Measurements from ENCODE around the gene TMEM141.

TMEM141 gene

DNA sequence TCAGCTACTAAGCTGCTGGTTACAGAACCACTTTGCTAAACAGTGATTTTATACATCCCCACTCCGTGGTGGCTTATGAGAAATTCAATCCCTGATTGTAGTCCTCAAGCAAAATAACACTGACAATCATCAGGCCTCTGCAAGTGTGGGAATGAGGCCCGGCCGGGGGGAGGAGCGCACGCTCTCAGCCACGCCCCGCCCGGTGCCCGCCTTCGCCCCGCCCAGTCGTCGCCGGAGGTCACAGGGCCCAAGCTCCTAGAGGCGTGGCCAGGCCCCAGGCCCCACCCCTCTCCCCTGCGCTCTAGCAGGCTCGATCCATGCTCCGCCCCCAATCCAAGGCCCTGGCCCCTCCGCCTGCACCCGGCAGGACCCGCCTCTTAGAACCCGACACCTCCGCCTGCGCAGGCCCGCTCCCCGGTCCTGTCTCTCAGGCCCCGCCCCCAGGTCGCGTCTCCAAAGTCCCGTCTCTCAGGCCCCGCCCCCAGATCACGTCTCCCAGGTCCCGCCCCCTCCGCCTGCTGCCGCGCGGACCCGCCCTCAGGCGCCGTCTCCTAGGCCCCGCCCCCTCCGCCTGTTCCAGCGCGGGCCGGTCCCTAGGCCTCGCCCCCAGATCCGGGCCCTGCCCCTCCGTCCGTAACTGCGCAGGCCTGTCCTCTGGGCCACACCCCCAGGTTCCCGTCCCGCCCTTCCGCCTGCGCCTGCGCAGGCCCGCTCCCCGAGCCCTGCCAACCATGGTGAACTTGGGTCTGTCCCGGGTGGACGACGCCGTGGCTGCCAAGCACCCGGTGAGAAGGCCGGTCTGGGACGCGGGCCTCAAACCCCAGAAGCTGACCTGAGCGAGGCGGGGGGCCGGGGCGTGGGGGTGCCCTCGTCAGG lies at the start of gene TMEM141:
TMEM141 (plus strand) TSS at position 705 of the 876 bp plus-strand sequence; CDS start at position 732, 27 bp downstream.
- peak; percentile 100 for DNase-seq (ENCODE audit: low read depth, low spot score)

DNA sequence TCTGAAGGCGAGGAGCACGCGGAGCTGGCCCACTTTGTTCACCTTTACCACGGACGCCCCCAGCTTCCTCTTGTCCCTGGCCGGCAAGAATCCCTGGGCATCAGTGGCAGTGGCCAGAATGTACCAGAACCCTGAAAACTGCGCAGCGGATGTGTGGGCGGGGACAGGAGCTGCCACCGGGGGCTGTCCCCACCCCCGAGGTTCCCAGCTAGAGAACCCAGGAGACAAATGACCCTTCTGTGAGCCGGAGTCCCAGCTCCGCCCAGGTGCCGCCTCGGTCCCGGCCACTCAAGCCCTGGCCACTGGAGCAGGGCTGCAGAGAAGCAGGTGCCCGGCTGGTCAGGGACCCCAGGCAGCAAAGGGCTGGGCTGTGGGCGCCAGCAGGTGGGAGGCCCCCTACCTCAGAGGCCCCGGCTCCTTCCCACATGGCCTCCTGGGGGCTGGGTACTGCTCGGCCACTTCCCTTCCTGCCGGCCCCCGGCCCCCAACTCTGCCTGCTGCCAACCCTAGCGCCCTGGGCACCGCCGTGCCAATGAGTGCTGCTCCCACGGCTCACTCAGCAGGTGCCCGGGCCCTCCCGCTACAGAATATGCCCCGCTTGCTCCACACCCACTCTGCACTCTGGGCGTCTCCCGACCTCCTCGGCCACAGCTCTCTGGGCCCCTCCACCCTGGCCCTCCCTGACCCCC lies 49.1 kb upstream of the TMEM141 start:
- no peak for DNase-seq (ENCODE audit: low read depth, low spot score)

DNA sequence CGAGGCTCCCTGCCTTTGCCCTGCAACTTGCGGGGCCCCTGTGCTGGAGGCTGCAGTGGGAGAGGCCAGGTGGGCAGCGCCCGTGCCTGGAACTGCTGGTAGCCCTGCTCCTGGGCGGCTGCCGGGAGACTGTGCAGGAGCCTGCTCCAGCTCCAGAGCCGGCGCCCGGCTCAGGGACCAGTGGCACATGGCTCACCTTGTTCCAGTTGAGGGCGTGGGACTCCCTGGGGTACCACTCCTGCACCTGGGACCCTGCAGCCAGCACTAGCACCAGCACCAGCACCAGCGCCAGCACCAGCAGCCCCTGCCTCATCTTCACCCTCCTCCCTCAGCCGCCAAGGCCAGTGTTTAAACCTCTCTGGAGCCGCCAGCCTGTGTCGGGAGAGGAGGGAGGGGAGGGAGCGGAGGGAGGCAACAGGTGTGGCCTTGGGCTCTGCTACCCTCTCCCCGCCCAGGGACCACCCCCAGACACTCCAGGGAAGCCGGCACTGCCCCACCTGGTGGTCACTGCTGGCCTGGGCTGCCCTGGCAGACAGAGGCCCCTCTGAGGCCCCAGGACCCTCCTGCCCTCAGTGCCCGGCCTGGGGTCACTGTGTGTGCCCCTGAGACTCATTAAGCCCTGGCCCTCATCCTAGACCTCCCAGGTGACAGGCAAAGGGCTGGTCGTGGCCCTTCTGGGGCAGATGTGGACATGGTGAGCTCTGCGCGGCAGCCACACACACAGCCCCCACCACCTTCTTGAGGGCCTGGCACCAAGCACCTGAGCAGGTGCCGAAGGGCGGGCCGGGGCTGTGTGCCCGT lies 48.4 kb upstream of the TMEM141 start, which contains the start of gene LCN10:
LCN10 (minus strand) TSS at position 350 of the 801 bp plus-strand sequence; CDS start at position 313, 37 bp downstream.
- no peak for DNase-seq (ENCODE audit: low read depth, low spot score)

DNA sequence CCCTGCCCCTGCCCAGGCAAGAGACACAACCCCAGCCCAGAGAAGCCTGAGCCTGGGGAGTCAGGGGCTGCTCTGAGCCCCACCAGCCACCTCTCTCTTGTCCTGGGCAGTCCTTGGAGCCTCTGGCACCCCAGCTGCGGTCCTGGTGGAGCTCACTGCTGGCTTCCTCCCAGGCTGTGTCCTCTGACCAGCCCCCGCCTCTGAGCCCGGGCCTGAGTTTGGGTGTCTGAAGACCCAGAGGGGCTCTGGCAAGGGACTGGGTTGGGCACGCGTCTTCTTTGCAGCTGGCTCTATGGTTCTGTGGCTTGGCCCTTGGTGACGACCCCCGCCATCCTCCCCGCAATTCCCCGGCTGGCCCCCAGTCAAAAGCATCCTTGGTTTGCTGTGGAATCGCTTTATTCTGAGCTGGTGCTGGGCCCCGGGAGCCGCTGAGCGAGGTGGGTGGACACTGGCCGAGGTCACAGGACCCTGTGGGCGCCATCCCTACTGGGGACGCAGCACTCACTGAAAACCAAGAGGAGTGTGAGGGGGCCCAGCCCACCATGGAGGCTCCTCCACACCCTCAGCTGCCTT lies 47.4 kb upstream of the TMEM141 start:
- no peak for DNase-seq (ENCODE audit: low read depth, low spot score)

DNA sequence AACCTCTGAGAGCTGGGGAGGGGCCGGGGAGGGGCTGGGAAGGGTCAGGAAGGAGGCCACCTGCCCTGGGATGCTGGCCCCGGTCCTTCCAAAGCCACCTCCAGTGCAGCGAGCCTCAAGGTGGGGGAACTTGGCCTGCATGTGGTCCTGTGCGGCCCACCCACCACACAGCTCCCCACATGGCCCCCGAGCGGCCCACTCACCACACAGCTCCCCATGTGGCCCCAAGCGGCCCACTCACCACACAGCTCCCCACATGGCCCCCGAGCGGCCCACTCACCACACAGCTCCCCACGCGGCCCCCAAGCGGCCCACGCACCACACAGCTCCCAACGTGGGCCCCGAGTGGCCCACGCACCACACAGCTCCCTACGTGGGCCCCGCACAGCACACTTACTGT lies 46.4 kb upstream of the TMEM141 start:
- no peak for DNase-seq (ENCODE audit: low read depth, low spot score)

DNA sequence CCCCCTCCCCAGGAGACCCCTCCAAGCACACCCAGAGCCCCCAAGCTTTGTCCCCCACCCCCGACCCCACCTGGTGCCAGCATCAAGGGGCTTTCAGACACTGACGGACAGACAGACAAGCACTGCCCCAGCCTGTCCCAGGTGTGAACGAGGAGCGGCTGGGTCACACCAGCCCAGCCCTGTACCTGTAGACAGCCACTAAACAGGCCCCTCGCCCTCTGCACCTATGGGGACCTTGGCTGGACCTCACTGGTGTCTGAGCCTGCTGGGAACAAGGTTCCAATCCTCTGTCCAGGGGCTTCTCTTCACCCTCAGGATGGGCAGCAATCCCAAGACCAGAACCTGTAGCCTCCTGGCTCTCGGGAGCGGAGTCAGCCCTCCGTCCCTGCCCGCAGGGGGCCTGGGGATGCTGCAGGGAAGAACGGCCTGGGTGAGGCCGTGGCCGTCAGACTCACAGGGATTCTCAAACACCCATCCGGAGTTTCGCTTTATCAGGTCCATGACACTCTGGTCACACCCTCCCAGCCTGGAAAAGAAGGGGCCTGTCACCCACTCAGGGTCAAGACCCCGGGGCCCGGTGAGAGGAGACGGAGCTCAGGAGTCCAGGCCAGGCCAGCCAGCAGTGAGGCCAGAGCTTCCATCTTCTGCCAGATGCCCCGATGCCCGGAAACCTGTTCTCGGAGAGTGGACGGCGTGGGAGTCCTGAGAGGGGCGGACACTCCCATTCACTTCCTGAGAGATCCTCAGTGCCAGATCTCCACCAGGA lies 45.6 kb upstream of the TMEM141 start:
- no peak for DNase-seq (ENCODE audit: low read depth, low spot score)

DNA sequence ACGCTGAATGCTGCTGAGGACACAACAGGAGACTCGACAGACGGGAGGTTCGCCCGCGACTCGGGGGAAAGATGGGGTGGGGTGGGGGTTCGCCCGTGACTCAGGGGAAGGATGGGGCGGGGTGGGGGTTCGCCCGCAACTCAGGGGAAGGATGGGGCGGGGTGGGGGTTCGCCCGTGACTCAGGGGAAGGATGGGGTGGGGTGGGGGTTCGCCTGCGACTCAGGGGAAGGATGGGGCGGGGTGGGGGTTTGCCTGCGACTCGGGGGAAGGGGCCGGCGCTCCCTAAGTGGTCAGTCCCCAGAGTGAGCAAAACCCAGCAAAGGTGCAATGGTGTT lies 45.0 kb upstream of the TMEM141 start:
- DNase-seq (ENCODE audit: low read depth, low spot score) = no peak

DNA sequence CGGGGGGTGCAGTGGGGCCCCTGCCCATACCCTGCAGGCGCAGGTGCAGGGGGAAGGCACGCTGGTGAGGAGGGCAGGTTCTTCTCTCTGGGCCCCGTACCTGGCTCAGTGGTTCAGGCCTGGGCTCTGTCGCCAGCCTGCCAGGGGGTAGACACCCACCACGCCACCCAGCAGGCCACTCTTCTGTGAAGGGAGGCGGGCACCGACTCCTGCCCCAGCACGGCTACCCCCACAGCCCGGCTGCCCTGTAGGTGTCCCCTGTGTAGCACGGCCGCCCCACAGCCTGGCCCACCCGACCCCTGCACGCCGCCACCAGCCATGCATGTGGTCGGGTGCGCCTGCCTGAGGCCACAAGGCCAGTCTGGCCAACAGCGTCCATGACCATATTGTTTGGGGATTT lies 44.5 kb upstream of the TMEM141 start:
- no peak for DNase-seq (ENCODE audit: low read depth, low spot score)

DNA sequence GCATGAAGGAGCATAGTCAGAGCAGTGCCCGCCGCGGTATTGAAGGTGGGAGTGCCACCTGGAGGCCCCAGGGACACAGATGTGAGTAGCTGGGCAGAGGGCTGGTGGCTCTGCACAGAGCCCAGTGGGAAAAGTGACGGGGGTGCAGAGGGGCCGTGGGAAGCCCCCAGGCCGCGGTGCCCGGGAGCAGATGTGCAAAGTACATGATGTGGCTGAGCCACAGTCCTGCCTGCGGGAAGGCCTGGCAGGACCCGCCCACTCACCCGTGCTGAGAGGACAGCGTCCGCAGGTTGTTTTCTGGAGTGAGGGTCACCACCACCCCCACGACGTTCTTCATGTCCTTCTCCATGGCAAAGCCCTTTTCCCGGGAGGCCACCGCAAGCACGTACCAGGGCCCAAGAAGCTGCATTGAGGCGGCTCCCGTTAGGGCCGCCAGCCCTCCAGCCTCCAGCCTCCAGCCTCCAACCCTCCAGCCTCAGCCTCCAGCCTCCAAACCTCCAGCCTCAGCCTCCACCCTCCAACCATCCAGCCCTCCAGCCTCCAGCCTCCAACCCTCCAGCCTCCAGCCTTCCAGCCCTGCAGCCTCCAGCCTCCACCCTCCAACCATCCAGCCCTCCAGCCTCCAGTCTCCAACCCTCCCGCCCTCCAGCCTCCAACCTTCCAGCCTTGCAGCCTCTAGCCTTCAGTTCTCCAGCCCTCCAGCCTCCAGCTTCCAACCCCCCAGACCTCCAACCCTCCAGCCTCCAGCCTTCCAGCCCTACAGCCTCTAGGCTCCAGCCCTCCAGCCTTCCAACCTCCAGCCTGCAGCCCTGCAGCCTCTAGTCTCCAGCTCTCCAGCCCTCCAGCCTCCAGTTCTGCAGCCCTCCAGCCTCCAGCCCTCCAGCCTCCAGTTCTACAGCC lies 43.7 kb upstream of the TMEM141 start:
- no peak for DNase-seq (ENCODE audit: low read depth, low spot score)

DNA sequence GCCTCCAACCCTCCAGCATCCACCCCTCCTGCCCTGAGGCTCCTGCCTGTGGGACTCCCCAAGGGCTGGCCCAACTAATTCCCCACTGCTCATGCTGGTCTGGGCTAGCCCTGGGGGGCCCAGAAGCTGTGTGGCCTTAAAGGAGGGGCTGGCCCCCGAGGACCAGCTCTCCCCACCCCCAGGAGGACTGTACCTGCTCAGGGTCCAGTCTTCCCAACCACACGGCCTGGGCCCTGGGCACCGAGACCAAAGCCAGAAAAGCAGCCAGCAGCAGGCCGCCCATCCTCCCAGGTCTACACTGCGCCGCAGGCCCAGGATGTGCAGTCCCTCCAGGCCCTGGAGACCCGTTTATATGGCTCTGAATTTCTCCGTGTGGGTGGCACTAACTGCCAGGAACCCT lies 42.9 kb upstream of the TMEM141 start, which contains the start of gene LCN6:
LCN6 (minus strand) TSS at position 325 of the 400 bp plus-strand sequence; CDS start at position 283, 42 bp downstream.
- no peak for DNase-seq (ENCODE audit: low read depth, low spot score)

DNA sequence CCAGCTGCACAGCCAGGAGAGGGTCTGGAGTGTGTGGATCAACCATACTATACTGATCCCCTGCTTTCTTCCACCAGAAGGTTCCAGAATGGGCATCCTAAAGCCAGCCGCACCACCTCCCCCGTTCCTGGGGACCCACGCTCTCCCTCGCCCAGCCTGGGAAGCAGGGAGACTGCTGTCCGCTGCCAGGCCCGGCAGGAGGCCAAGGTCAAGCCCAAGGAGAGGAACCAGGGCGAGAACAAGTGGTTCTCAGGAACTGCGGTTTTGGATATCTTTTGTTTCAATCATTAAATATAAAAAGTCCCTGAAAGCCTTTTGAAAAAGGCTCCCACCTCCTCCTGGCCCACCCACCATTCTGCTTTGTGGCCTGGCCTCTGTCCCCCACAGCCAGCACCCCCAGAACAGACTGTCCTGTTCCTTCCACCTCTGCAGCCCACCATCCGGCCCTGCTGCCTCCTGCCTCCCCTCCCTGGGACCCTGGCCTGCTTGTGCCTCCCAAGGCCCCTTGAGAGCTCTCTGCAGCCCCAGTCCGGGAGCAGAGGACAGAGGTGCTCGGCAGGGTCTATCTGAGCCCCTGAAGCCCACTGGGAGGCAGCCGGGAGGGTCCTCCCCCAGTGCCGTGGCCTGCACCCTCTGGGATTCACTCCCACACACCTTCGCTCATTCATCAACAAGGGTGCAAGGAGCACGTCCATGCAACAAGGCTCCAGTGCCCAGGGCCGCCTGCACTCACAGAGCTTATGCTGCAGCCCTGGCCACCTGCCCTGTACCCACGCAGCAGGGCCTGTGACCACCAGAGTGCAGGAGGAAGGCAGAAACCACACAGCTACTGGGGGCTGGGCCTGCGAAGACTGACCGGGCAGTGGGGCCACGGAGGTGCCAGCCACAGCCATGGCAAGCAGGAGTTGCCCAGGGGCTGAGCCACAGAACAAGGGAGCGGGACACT lies 42.2 kb upstream of the TMEM141 start:
- DNase-seq (ENCODE audit: low read depth, low spot score) = no peak

DNA sequence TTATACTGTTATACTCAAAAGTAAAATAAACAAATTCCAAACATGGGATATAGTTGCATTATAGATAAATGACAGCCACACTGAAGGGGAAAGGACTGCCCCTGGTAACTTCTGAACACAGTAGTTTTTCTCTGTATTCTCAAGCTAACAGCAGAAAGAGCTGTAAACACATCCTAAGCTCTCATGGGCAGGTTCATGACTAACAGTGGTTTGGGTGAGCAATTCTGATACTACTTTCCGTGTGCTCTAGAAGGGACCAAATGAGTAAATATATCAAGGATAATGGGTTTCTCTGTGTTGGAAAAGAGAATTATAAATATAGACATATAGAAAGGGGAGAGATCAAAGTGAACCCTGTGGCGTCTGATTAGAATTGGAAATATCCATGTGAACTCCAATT lies 40.6 kb upstream of the TMEM141 start:
- no peak for DNase-seq (ENCODE audit: low read depth, low spot score)

DNA sequence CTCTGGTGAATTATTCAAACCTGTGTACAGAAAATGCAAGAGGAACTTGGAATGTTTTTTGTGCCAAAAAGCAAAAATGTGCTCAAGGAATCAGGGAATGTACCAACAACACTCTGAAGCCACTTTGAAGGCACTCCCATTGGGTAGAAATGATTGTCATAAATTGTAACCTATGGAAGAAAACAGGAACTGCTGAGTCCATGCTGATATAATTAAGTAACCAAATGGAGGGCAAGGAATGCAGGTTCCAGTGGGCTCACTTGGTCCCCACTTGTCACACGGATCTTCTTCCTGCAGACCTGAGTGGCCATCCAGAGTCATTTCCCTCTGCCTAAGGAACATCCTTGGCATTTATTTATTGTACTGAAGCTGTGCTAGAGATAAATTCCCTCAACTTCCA lies 39.9 kb upstream of the TMEM141 start:
- no peak for DNase-seq (ENCODE audit: low read depth, low spot score)

DNA sequence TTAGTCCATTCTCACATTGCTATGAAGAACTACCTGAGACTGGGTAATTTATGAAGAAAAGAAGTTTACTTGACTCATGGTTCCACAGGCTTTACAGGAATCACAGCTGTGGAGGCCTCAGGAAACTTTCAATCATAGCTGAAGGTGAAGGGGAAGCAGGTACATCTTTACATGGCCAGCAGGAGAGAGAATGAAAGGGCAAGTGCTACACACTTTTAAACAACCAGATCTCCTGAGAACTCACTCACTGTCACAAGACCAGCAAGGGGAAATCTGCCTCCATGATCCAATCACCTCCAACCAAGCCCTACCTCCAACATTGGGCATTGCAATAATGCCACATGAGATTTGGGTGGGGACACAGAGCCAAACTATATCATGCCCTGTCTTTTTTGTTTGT lies 39.3 kb upstream of the TMEM141 start:
- no peak for DNase-seq (ENCODE audit: low read depth, low spot score)

DNA sequence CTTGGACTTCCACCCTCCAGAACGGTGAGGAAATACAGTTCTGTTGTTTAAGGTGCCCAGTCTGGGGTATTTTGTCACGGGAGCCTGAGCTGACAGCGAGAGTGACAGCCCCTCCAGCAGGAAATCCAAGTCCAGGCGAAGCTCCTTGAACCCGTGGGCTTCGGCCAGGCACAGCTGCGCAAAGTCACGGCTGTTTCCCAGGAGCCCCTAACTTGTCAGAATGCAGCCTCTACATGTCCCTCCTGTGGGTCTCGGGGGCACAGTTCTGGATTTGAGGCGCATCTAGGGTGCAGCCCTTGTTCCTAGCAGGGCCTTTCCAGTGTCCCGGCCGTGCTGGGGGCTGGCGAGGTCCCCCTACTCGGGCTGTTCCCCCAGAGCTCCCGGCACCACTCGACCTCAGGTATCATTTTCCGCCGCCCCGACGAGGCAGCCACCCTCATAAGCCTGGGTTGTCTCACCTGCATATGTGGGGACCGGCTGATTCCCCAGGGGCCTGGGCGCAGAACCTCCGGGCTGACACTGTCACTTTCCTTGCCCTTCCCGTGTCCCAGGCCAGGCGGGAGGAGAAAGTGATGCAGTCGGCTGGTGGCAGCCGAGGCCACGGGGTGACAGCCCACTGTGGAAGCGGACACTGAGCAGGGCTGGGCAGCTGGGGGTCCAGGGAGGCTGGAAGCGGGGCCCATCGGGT lies 37.6 kb upstream of the TMEM141 start:
- no peak for DNase-seq (ENCODE audit: low read depth, low spot score)

DNA sequence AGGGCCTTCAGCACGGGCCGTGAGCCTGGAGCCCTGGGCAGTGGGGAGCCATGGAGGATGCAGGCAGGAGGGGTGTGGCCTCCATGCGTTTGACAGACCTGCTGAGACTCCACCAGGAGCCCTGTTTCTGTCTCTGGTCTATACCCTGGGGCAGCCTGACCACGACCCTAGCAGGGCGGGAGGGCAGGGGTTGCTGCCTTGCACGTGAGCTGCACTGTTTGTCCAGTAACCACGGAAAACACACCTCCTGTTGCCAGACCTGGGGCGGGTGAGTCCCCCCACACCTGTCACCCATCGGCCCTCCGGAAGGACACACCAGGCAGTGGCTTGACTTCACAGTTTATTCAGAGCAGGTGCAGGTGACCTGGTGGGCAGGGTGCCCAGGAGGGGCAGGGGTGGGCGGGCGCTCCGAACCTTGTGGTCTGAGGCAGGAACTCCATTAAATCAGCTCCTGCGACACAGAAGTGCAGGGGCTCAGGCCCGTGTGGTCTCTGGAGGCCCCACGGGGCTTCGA lies 37.0 kb upstream of the TMEM141 start:
- DNase-seq (ENCODE audit: low read depth, low spot score) = no peak

DNA sequence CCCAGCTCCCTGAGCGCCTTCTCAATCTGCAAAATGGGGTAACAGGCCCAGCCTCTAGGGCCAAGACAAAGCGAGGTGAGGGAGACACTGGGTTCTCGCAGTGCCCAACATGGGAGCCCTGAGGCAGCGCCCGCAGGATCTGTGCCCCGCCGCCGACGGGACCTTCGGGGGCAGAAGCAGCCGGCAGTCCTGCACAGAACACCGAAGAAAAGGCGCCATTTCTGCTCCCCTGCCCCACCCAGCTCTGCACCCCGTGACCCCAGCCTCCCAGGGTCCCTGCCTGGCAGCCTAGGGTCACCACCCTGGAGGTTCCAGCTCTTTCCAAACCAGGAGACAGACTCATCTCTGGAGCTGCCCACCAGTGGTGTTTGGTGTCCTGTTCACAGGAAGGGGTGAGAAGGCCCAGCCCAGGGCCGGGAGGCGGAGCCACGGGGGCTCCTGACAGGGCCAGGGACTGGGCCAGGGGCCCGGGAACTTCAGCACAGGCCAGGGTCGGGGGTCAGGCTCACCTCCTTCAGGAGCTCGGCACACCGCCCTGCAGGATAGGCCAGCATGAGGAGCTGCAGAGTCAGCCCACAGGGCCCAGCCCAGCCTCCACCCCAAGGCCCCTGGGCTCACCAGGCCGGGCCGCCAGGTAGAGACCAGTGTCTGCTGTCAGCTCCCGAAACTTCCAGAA lies 36.4 kb upstream of the TMEM141 start:
- DNase-seq (ENCODE audit: low read depth, low spot score) = no peak

Data from activated naive CD8-positive, alpha-beta T cell treated with anti-CD3 and anti-CD28 coated beads, Interleukin-2, amount 50 U/mL, for 16 hours (primary cell).